OCI-LY1 (cell line): ENCODE data around the gene ZNF3.

Experiments
- H2AFZ ChIP-seq: fragments of 200-600 bp; sonication (generic), shearing (Covaris generic); 2 replicates; pipeline ENCODE4 v1.6.0; 2014; ENCODE audit warnings: antibody characterized with exemption, mild to moderate bottlenecking, low read length
- H3F3A ChIP-seq: fragments of 200-600 bp; sonication (generic), shearing (Covaris generic); 2 replicates; pipeline ENCODE4 v1.6.0; 2014; ENCODE audit warnings: mild to moderate bottlenecking, antibody characterized with exemption, low read length, moderate library complexity; ENCODE audit not compliant: insufficient read depth
- H3K27ac ChIP-seq: fragments of 200-600 bp; sonication (generic); 2 replicates; pipeline ENCODE4 v1.5.1; 2014; ENCODE audit warnings: low read length, mixed run types, mild to moderate bottlenecking, low read depth; ENCODE audit not compliant: poor library complexity, severe bottlenecking
- H3K27me3 ChIP-seq: fragments of 200-600 bp; sonication (generic); 2 replicates; pipeline ENCODE4 v1.6.0; 2014; ENCODE audit warnings: antibody characterized with exemption, mild to moderate bottlenecking, low read length, moderate library complexity; ENCODE audit not compliant: insufficient read depth
- H3K36me3 ChIP-seq: fragments of 200-600 bp; sonication (generic); 2 replicates; pipeline ENCODE4 v1.6.1; 2014; ENCODE audit warnings: mild to moderate bottlenecking, antibody characterized with exemption, low read length, moderate library complexity, mixed read lengths; ENCODE audit not compliant: insufficient read depth
- H3K4me1 ChIP-seq: fragments of 200-600 bp; sonication (generic); 2 replicates; pipeline ENCODE4 v1.5.1; 2014; ENCODE audit warnings: mild to moderate bottlenecking, low read length, moderate library complexity; ENCODE audit not compliant: insufficient read depth, severe bottlenecking
- H3K4me2 ChIP-seq: fragments of 200-600 bp; sonication (generic), shearing (Covaris generic); 2 replicates; pipeline ENCODE4 v1.6.1; 2014; ENCODE audit warnings: low read length
- H3K4me3 ChIP-seq: fragments of 200-600 bp; sonication (generic); 2 replicates; pipeline ENCODE4 v1.5.1; 2014; ENCODE audit warnings: low read length, low read depth, mild to moderate bottlenecking, mixed read lengths; ENCODE audit not compliant: poor library complexity, severe bottlenecking
- H3K79me2 ChIP-seq: fragments of 200-600 bp; shearing (Covaris generic); 2 replicates; pipeline ENCODE4 v1.6.1; 2016; ENCODE audit warnings: mixed run types, low read length, mixed read lengths; ENCODE audit not compliant: insufficient read depth
- H3K9ac ChIP-seq: fragments of 200-600 bp; sonication (generic), shearing (Covaris generic); 2 replicates; pipeline ENCODE4 v1.6.1; 2014; ENCODE audit warnings: mild to moderate bottlenecking, low read length, mixed read lengths
- H3K9me2 ChIP-seq: fragments of 200-600 bp; sonication (generic), shearing (Covaris generic); 2 replicates; pipeline ENCODE4 v1.6.1; 2014; ENCODE audit warnings: low read depth, mild to moderate bottlenecking, low read length, mixed read lengths
- H3K9me3 ChIP-seq: fragments of 200-600 bp; shearing (Covaris generic); 2 replicates; pipeline ENCODE4 v1.6.1; 2014; ENCODE audit warnings: low read length, mixed read lengths
- H4K20me1 ChIP-seq: fragments of 200-600 bp; sonication (generic), shearing (Covaris generic); 2 replicates; pipeline ENCODE4 v1.6.0; 2016; ENCODE audit warnings: mild to moderate bottlenecking, low read length; ENCODE audit not compliant: insufficient read depth
- EZH2 ChIP-seq: fragments of 200-600 bp; sonication (generic), shearing (Covaris generic); IDR thresholded peaks from 2 replicates; pipeline ENCODE4 v1.8.0; 2017; ENCODE audit warnings: borderline replicate concordance, mixed run types, mild to moderate bottlenecking, antibody characterized with exemption, low read length, moderate library complexity, mixed read lengths
- TF ChIP-seq, protein P1 (sequence below): fragments of 200-600 bp; sonication (generic), shearing (Covaris generic); IDR thresholded peaks from 2 replicates; pipeline ENCODE4 v1.5.1; 2017; ENCODE audit warnings: mild to moderate bottlenecking, antibody characterized with exemption, low read length, moderate library complexity, mixed read lengths

The ZNF3 gene

DNA sequence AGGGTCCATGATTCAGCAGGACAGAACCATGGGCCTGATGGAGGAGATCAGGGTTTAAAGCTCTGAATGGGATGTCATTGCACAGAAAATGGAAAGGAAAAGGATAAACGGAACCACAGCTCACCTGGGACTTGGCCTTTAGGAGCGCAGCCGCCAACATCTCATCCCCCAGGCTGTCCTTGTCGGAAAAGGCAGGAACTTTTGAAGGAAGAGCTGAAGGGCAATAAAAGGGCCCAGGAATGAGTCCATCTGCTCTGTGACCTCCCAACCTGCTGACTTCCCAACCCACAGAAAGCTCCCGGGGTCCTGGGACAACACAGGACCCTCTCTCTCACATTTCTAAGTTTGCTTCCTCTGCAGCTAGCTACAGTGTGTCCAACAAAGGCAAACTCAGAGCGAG, 6.1 kb downstream of the ZNF3 start:
- Histone ChIP-seq H3K9me3 (peaks cover 27% of the 10 kb centered on the region), H4K20me1 (no peaks in the 10 kb centered on the region)

DNA sequence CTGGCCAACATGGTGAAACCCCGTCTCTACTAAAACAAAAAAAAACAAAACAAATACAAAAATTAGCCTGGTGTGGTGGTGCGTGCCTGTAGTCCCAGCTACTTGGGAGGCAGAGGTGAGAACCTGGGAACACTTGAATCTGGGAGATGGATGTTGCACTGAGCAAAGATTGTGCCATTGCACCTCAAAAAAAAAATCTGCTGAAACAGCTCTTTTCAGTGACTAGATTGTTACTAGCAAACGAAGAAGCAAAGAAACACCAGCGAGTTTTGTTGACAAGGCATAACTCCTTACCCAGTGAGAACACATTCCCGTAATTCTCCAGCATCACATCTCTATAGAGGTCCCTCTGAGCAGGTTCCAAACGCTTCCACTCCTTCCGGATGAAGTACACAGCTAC, 6.7 kb downstream of the ZNF3 start:
- no peak overlapping the region for H2AFZ ChIP-seq
- no peaks in the 10 kb centered on the region; the same call in 1 of the 2 replicates for H3K79me2 ChIP-seq
- no peak overlapping the region for H3K27ac ChIP-seq
- H3F3A ChIP-seq = 0 out of 2 replicates have a peak, but pooled peaks cover under 1% of the 10 kb centered on the region
- no peak overlapping the region for H3K9ac ChIP-seq
- TF ChIP-seq, protein P1, sequence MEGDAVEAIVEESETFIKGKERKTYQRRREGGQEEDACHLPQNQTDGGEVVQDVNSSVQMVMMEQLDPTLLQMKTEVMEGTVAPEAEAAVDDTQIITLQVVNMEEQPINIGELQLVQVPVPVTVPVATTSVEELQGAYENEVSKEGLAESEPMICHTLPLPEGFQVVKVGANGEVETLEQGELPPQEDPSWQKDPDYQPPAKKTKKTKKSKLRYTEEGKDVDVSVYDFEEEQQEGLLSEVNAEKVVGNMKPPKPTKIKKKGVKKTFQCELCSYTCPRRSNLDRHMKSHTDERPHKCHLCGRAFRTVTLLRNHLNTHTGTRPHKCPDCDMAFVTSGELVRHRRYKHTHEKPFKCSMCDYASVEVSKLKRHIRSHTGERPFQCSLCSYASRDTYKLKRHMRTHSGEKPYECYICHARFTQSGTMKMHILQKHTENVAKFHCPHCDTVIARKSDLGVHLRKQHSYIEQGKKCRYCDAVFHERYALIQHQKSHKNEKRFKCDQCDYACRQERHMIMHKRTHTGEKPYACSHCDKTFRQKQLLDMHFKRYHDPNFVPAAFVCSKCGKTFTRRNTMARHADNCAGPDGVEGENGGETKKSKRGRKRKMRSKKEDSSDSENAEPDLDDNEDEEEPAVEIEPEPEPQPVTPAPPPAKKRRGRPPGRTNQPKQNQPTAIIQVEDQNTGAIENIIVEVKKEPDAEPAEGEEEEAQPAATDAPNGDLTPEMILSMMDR = no peak
- TF ChIP-seq EZH2 = no peak
- H3K4me3 ChIP-seq = no peak overlapping the region
- peaks cover 33% of the 10 kb centered on the region for H3K9me3 ChIP-seq
- no peaks in the 10 kb centered on the region for H3K4me1 ChIP-seq
- H3K9me2 ChIP-seq = no peaks in the 10 kb centered on the region
- H4K20me1 ChIP-seq = no peaks in the 10 kb centered on the region
- H3K36me3 ChIP-seq = peaks cover 89% of the 10 kb centered on the region
- no peaks in the 10 kb centered on the region for H3K27me3 ChIP-seq
- no peak overlapping the region for H3K4me2 ChIP-seq

More for the DNA sequence above, 6.1 kb downstream of the ZNF3 start:
- H2AFZ ChIP-seq = no peak overlapping the region
- H3K27ac ChIP-seq = no peak overlapping the region
- H3K36me3 ChIP-seq = peaks cover 87% of the 10 kb centered on the region
- no peak overlapping the region for H3K4me2 ChIP-seq
- no peaks in the 10 kb centered on the region; the same call in 1 of the 2 replicates for H3K79me2 ChIP-seq
- H3K4me3 ChIP-seq = no peak overlapping the region
- 0 out of 2 replicates have a peak, but pooled peaks cover 5% of the 10 kb centered on the region for H3F3A ChIP-seq
- peaks cover 2% of the 10 kb centered on the region for H3K4me1 ChIP-seq
- TF ChIP-seq, protein P1 = no peak
- TF ChIP-seq EZH2 = no peak
- no peaks in the 10 kb centered on the region for H3K27me3 ChIP-seq
- no peaks in the 10 kb centered on the region for H3K9me2 ChIP-seq
- H3K9ac ChIP-seq = no peak overlapping the region

DNA sequence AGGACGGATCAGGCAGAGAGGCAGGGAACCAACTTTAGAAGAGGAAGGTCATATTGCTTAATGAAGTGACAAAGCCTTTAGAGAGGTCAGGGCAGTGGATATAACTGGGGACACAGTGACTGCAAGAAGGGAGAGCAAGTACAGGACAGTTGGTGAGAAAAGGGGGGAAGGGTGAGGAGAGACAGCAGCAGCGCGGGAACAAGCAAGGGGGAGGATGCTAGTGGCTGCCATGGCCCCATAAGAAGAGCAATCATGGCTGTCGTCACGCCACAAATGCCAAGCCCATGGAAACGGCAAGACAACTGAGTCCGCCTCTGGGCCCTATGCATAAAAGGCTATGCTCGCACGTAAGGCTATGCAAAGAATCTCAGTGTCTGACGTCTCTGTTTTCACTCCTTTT, 9.1 kb downstream of the ZNF3 start:
- Histone ChIP-seq H4K20me1 (no peaks in the 10 kb centered on the region), H3K9me2 (no peaks in the 10 kb centered on the region), H3K4me2 (no peak overlapping the region), H3K9me3 (peaks cover 36% of the 10 kb centered on the region), H2AFZ (no peak overlapping the region), H3K4me1 (no peaks in the 10 kb centered on the region), H3K27ac (no peak overlapping the region), H3K27me3 (no peaks in the 10 kb centered on the region), H3F3A (no peaks in the 10 kb centered on the region), H3K36me3 (peaks cover 90% of the 10 kb centered on the region), H3K9ac (no peak overlapping the region), H3K79me2 (no peaks in the 10 kb centered on the region), H3K4me3 (no peak overlapping the region)
- TF ChIP-seq, protein P1 = no peak
- no peak for TF ChIP-seq EZH2
